ENCODE data around the gene HAUS8. TPM values are rescaled to one million over a fixed set of nuclear protein-coding genes. Genes with fewer than 3 reads are reported as not detected.

Gene HAUS8
- total RNA-seq, 1 donor from 2014 or later: 9.1 TPM

DNA sequence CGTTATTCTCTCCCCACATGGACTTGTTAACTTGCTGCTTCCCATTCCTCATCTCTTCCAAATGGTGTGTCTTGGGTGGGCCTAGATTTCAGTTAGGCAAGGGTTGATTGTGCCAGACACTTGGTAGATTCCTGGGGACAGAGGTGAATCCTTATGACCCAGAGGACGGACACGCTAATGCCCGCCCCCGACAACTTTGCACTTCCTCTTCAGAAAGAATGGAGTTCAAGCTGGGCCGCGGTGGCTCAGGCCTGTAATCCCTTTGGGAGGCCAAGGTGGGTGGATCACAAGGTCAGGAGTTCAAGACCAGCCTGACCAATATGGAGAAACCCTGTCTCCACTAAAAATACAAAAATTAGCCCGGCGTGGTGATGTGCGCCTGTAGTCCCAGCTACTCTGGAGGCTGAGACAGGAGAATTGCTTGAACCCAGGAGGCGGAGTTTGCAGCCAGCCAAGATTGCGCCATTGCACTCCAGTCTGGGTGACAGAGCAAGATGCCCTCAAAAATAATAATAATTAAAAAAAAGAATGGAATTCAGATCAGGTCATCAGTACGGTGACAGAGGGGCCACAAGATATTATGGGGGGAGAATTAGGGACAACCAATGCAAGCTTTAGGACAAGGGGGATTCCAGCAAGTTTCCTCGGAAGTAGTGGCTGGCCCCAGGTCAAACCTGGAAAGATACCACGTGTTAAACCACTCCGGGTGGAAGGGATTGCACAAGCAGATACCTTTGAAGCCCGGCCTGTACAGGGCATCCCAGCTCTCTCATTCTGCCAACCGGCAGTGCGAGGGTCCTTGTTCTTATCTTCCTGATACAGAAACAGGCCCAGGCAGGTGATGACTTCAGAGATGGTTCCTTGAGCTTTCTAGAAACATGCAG lies 3.0 kb upstream of the HAUS8 start:
- Histone ChIP-seq H3K4me1 (peaks cover 67% of the 10 kb centered on the region), H3K27me3 (ENCODE audit: low read depth) (no peaks in the 10 kb centered on the region), H3K9me3 (no peaks in the 10 kb centered on the region), H3K27ac (no peak overlapping the region), H3K4me3 (peak overlapping the region; percentile 76), H3K36me3 (no peaks in the 10 kb centered on the region)
- DNase-seq (peak; percentile 82), ATAC-seq (no peak)
- TF ChIP-seq CTCF (IDR thresholded peaks at IDR 0.05): no peak
- intact Hi-C loops (cut with DNase I): loop anchor here (10.0 kb wide), 1 partner anchor 207 kb away; the partner anchor contains the start of gene ANKLE1

DNA sequence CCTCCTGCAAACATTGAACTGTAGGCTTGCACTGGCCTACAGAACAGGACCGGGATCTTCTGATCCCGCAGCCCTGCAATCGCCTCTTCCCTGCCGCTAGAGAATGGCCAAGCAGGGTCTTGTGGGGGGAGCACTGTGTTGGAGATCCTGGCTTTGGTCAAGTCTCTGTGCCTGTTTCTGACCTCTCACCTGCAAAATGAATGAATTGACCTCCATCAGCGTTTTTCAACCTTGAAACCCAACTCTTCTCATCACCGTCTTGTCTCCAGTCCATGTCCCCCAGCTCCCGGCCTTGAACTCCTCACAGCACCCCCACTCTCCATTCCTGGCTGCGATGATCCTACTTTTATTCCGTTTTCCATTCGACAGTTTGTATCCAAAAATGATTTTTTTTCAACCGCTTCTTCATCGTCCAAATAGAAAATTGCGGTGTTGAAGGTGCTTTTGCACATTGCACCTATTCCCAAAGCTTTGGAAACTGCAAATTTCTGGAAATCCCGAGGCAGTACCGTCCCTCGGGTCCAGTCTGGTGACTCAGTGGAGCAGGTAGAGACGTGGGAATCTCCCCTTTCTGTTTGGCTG lies 2.3 kb upstream of the HAUS8 start:
- H3K27ac ChIP-seq: no peak overlapping the region

DNA sequence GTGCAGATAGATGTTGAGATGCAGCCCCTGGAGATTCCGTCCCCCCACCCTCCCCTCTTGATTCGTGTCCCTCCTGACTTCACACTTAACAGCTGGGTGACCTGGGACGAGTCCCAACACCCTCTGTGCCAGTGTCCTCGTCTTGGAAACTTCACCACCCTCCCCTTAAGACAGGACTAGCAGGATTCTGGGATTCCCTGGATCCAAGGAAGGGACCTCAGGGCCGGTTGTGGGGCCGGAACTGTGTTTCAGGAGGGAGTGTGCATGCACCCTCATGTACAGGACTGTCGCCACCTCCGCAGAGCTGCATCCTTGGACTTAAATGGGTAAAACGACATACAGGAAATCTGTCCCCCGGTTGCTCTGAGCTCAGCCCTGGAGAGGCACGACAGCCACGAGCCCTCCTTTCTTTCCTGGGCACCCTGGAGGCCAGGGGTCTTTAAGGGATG lies 1.3 kb upstream of the HAUS8 start:
- Histone ChIP-seq H3K27me3 (ENCODE audit: low read depth) (no peaks in the 10 kb centered on the region), H3K9me3 (no peaks in the 10 kb centered on the region), H3K36me3 (peaks cover 8% of the 10 kb centered on the region), H3K4me1 (peaks cover 57% of the 10 kb centered on the region), H3K27ac (peak overlapping the region; percentile 77), H3K4me3 (peak overlapping the region; percentile 76)
- no peak for ATAC-seq
- no peak for DNase-seq
- intact Hi-C loops (cut with DNase I): loop anchor here (10.0 kb wide), 1 partner anchor 208 kb away; the partner anchor contains the start of gene ANKLE1
- no peak for TF ChIP-seq CTCF (IDR thresholded peaks at IDR 0.05)

More for the DNA sequence above, 2.3 kb upstream of the HAUS8 start:
- H3K4me3 ChIP-seq: peak overlapping the region; percentile 76
- DNase-seq: no peak
- TF ChIP-seq CTCF (IDR thresholded peaks at IDR 0.05): no peak
- peaks cover 5% of the 10 kb centered on the region for H3K36me3 ChIP-seq
- H3K27me3 ChIP-seq (ENCODE audit: low read depth): no peaks in the 10 kb centered on the region
- H3K4me1 ChIP-seq: peaks cover 63% of the 10 kb centered on the region
- H3K9me3 ChIP-seq: no peaks in the 10 kb centered on the region
- intact Hi-C loops (cut with DNase I): loop anchor here (10.0 kb wide), 1 partner anchor 207 kb away; the partner anchor contains the start of gene ANKLE1
- no peak for ATAC-seq

GRCh38 chr19:17075864-17076542 lies 751 bp upstream of the HAUS8 start:
- Histone ChIP-seq H3K4me3 (peak overlapping the region; percentile 76), H3K27ac (peak overlapping the region; percentile 77), H3K9me3 (no peaks in the 10 kb centered on the region), H3K36me3 (peaks cover 14% of the 10 kb centered on the region), H3K4me1 (peaks cover 52% of the 10 kb centered on the region), H3K27me3 (ENCODE audit: low read depth) (no peaks in the 10 kb centered on the region)
- TF ChIP-seq CTCF (IDR thresholded peaks at IDR 0.05): no peak
- no peak for ATAC-seq
- DNase-seq: peak; percentile 70
- intact Hi-C loops (cut with DNase I): loop anchor here (10.0 kb wide), 1 partner anchor 209 kb away; the partner anchor contains the start of gene ANKLE1

DNA sequence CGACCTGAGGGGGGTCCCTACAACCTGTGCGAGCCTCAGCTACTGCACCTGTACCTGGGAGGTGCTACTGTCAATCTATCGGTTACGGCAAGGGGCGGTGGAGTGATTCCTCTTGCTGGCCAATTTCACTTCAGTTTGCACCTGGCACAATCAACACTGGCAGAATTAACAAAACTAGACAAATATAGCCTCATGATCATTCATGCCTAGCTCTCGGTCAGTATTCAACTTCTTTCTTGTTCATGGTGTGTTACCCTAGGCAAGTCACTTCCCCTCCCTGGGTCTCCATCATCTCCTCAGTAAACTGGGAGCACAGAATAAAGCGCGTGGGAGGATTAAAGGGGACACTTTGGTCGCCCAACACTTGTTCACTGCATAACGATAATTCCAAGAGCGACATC lies 618 bp downstream of the HAUS8 start:
- ATAC-seq (no peak), DNase-seq (no peak)
- peaks cover 41% of the 10 kb centered on the region for H3K4me1 ChIP-seq
- H3K9me3 ChIP-seq: no peaks in the 10 kb centered on the region
- intact Hi-C loops (cut with DNase I): loop anchor here (10.0 kb wide), 1 partner anchor 210 kb away; the partner anchor contains the start of gene ANKLE1
- no peak for TF ChIP-seq CTCF (IDR thresholded peaks at IDR 0.05)
- H3K27me3 ChIP-seq (ENCODE audit: low read depth): no peaks in the 10 kb centered on the region
- H3K27ac ChIP-seq: peak overlapping the region; percentile 77
- peak overlapping the region; percentile 76 for H3K4me3 ChIP-seq
- H3K36me3 ChIP-seq: peaks cover 18% of the 10 kb centered on the region

All from lower lobe of right lung (tissue), 2 donors.